Adrenal gland (tissue), 5 donors: ENCODE data around the gene DZIP3.

Experiments used
- POLR2A ChIP-seq, 2 donors: fragments of 450-650 bp; IDR thresholded peaks; one replicate each; pipeline ENCODE4 v1.6.1; 2017; ENCODE audit warnings: antibody characterized with exemption in 2 of 2, mild to moderate bottlenecking in 2 of 2, moderate library complexity in 1 of 2
- TF ChIP-seq, protein P1 (sequence below), 6 experiments: fragments of 450-650 bp in 4 of 6; fragments of 200-600 bp in 2 of 6; sonication (generic) in 1 of 6; IDR thresholded peaks; 1 replicate in 5 of 6; 2 replicates in 1 of 6; pipeline versions ENCODE4 v1.5.1 to v1.8.0; 2016 to 2021; ENCODE audit warnings: antibody characterized with exemption in 6 of 6, mild to moderate bottlenecking in 2 of 6, moderate library complexity in 1 of 6
- donor health status: DM: no; HTN: no; CAD: no.

DNA sequence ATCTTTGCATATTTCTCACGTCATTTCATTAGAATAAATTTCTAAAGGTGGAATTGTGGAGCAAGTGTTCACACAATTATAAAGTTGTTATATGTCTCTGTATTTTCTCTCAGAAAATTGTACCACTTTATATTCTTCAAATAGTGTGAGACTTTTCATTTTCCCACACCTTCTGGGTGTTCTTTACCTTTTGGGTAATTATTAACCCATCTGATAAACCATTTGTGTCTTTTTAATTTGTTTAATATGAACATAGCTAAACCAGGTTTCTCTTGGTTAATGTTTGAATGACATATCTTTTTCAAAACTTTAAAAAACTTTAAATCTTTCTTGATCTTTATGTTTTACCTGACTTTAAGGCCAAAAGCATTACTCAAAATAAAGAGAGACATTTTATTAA, 40.5 kb downstream of the DZIP3 start:
- TF ChIP-seq, protein P1, sequence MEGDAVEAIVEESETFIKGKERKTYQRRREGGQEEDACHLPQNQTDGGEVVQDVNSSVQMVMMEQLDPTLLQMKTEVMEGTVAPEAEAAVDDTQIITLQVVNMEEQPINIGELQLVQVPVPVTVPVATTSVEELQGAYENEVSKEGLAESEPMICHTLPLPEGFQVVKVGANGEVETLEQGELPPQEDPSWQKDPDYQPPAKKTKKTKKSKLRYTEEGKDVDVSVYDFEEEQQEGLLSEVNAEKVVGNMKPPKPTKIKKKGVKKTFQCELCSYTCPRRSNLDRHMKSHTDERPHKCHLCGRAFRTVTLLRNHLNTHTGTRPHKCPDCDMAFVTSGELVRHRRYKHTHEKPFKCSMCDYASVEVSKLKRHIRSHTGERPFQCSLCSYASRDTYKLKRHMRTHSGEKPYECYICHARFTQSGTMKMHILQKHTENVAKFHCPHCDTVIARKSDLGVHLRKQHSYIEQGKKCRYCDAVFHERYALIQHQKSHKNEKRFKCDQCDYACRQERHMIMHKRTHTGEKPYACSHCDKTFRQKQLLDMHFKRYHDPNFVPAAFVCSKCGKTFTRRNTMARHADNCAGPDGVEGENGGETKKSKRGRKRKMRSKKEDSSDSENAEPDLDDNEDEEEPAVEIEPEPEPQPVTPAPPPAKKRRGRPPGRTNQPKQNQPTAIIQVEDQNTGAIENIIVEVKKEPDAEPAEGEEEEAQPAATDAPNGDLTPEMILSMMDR (IDR thresholded peaks at IDR 0.05) = no peak
- no peak for TF ChIP-seq POLR2A (IDR thresholded peaks at IDR 0.05)
